ENCODE measurements around the gene TPSD1.
"Not testable (repeated sequence)": the region's sequence is repeated elsewhere in the genome, so short reads cannot be mapped to it uniquely, and the experiment has no call there.

TPSD1 gene

DNA sequence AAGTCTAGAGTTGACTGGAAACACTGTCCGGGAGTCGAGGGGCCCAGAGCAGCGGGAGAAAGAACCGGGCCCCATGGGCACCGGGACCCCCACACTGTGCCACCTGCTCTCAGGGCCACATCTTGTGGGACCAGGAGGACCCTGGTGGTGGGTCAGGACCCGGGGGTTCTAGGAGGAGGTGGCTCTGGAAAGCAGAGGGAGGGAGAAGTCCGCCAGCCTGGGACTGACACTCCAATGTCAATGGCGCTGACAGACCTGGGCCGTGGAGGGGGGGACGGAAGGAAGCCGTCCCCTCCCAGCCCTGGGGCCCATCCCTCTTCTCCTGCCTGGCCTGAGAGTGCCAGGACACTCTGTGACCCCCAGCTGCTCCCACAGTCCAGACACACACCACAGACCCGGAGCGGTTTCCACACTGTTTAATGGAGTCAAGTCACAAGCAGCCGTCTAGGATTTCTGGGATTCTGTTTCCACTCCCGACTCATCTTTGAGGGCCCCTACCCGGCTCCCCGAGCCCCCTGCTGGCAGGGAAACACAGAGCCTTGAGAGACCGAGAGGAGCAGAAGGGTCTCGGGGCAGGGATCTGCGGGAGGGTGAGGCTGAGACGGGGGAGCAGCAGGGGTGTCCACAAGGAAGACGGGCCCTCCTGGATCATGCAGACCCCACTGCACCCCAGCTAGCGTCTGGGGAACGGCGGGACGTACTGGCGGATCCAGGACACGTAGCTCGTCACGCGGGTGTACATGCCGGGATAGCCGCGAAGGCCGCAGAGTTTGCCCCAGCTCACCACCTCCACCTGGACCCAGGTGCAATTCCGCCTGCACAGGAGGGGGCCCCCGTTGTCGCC is 30.0 kb downstream of the TPSD1 start:
- Histone ChIP-seq H3K4me1 (ENCODE audit: control insufficient read depth, insufficient read depth, low read length) (peaks cover 15% of the 10 kb centered on the region; the same call in 1 of the 2 replicates), H3K9ac (ENCODE audit: low read depth, low read length) (no peak overlapping the region), H3K4me3 (ENCODE audit: low read depth, low read length) (no peak overlapping the region), H3K9me3 (ENCODE audit: control insufficient read depth, insufficient read depth, low read length) (no peaks in the 10 kb centered on the region), H3K36me3 (ENCODE audit: control insufficient read depth, insufficient read depth, low read length) (no peaks in the 10 kb centered on the region), H3K27ac (ENCODE audit: low read depth, low read length) (no peak overlapping the region), H3K27me3 (ENCODE audit: control insufficient read depth, insufficient read depth, low read length) (peaks cover 32% of the 10 kb centered on the region)

- H3K27ac ChIP-seq (ENCODE audit: low read depth, low read length) = no peak overlapping the region
- no peak overlapping the region for H3K4me3 ChIP-seq (ENCODE audit: low read depth, low read length)
- H3K4me1 ChIP-seq (ENCODE audit: control insufficient read depth, insufficient read depth, low read length) = peaks cover 15% of the 10 kb centered on the region; the same call in 1 of the 2 replicates
- no peak overlapping the region for H3K9ac ChIP-seq (ENCODE audit: low read depth, low read length)
- no peaks in the 10 kb centered on the region for H3K9me3 ChIP-seq (ENCODE audit: control insufficient read depth, insufficient read depth, low read length)
- peaks cover 39% of the 10 kb centered on the region for H3K27me3 ChIP-seq (ENCODE audit: control insufficient read depth, insufficient read depth, low read length)
- H3K36me3 ChIP-seq (ENCODE audit: control insufficient read depth, insufficient read depth, low read length) = no peaks in the 10 kb centered on the region
These were observed 30.7 kb downstream of the TPSD1 start for GRCh38 chr16:1286513-1287094.

GRCh38 chr16:1287982-1288670 is 32.3 kb downstream of the TPSD1 start:
- Histone ChIP-seq H3K9me3 (ENCODE audit: control insufficient read depth, insufficient read depth, low read length) (no peaks in the 10 kb centered on the region), H3K36me3 (ENCODE audit: control insufficient read depth, insufficient read depth, low read length) (no peaks in the 10 kb centered on the region), H3K27me3 (ENCODE audit: control insufficient read depth, insufficient read depth, low read length) (peaks cover 46% of the 10 kb centered on the region), H3K27ac (ENCODE audit: low read depth, low read length) (no peak overlapping the region), H3K4me1 (ENCODE audit: control insufficient read depth, insufficient read depth, low read length) (peaks cover 15% of the 10 kb centered on the region; the same call in 1 of the 2 replicates), H3K4me3 (ENCODE audit: low read depth, low read length) (no peak overlapping the region), H3K9ac (ENCODE audit: low read depth, low read length) (no peak overlapping the region)

DNA sequence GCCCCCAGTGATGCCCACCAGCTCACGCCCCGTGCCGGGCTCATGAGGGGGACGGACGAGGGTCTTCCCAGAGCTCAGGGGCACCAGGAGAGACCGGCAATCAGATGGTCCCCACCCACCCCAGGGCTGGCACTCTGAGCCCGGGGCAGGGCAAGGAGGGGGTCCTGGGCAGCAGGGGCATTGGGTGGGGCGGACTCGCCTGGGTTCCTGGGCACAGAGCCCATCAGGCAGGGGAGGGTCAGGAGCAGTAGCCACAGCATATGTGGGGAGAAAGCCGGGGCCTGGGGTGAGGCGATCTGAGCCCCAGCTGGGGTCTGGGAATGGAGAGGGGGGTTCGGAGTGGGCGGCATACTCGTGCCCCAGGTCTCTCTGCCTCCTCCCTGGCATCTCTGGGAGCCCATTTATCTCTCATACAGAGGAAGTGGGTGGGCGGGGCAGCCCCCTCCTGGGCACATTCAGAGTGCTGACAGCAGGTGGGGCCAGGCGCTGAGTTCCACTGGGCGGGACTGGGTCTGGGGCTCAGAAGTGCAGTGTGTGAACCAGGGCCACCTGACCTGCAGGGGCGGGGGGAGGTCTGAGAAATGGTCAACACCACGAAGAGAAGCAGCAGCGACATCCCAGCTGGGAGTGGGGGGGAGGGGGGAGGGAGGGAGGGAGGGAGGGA is 33.1 kb downstream of the TPSD1 start:
- H3K36me3 ChIP-seq (ENCODE audit: control insufficient read depth, insufficient read depth, low read length) = no peaks in the 10 kb centered on the region
- H3K27me3 ChIP-seq (ENCODE audit: control insufficient read depth, insufficient read depth, low read length) = peaks cover 46% of the 10 kb centered on the region
- no peak overlapping the region for H3K9ac ChIP-seq (ENCODE audit: low read depth, low read length)
- peaks cover 9% of the 10 kb centered on the region; the same call in 1 of the 2 replicates for H3K4me1 ChIP-seq (ENCODE audit: control insufficient read depth, insufficient read depth, low read length)
- no peak overlapping the region; the same call in 1 of the 2 replicates for H3K4me3 ChIP-seq (ENCODE audit: low read depth, low read length)
- no peak overlapping the region for H3K27ac ChIP-seq (ENCODE audit: low read depth, low read length)
- no peaks in the 10 kb centered on the region for H3K9me3 ChIP-seq (ENCODE audit: control insufficient read depth, insufficient read depth, low read length)

DNA sequence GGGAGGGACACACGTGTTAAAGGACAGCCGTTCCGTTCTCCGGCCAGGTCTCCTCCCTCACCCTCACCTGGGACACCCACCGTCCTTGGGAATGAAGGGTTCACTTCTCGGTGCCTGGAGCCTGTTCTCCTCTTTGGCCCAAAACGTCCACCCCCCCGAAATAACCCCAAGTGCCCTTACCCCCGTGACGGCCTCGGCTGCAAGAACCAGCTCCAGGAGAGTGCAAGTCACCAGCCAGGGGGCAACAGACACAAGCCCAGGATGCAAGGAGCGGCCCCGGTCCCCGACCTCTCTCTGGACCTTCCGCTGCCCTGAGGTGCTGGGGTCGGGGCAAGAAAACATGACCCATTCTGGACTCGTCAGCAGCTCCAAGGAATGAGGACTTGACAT is 33.6 kb downstream of the TPSD1 start:
- no peaks in the 10 kb centered on the region for H3K9me3 ChIP-seq (ENCODE audit: control insufficient read depth, insufficient read depth, low read length)
- H3K27ac ChIP-seq (ENCODE audit: low read depth, low read length) = no peak overlapping the region
- no peak overlapping the region for H3K9ac ChIP-seq (ENCODE audit: low read depth, low read length)
- H3K4me3 ChIP-seq (ENCODE audit: low read depth, low read length) = peak overlapping the region; percentile 55; the same call in 1 of the 2 replicates
- H3K36me3 ChIP-seq (ENCODE audit: control insufficient read depth, insufficient read depth, low read length) = no peaks in the 10 kb centered on the region
- H3K27me3 ChIP-seq (ENCODE audit: control insufficient read depth, insufficient read depth, low read length) = peaks cover 46% of the 10 kb centered on the region
- H3K4me1 ChIP-seq (ENCODE audit: control insufficient read depth, insufficient read depth, low read length) = peaks cover 9% of the 10 kb centered on the region; the same call in 1 of the 2 replicates

- no peaks in the 10 kb centered on the region for H3K36me3 ChIP-seq (ENCODE audit: control insufficient read depth, insufficient read depth, low read length)
- H3K27me3 ChIP-seq (ENCODE audit: control insufficient read depth, insufficient read depth, low read length) = peaks cover 46% of the 10 kb centered on the region
- H3K4me3 ChIP-seq (ENCODE audit: low read depth, low read length) = peak overlapping the region; percentile 55; the same call in 1 of the 2 replicates
- H3K9me3 ChIP-seq (ENCODE audit: control insufficient read depth, insufficient read depth, low read length) = no peaks in the 10 kb centered on the region
- peaks cover 9% of the 10 kb centered on the region; the same call in 1 of the 2 replicates for H3K4me1 ChIP-seq (ENCODE audit: control insufficient read depth, insufficient read depth, low read length)
- no peak overlapping the region for H3K9ac ChIP-seq (ENCODE audit: low read depth, low read length)
- H3K27ac ChIP-seq (ENCODE audit: low read depth, low read length) = no peak overlapping the region
These were observed 34.2 kb downstream of the TPSD1 start for GRCh38 chr16:1290063-1290501.

DNA sequence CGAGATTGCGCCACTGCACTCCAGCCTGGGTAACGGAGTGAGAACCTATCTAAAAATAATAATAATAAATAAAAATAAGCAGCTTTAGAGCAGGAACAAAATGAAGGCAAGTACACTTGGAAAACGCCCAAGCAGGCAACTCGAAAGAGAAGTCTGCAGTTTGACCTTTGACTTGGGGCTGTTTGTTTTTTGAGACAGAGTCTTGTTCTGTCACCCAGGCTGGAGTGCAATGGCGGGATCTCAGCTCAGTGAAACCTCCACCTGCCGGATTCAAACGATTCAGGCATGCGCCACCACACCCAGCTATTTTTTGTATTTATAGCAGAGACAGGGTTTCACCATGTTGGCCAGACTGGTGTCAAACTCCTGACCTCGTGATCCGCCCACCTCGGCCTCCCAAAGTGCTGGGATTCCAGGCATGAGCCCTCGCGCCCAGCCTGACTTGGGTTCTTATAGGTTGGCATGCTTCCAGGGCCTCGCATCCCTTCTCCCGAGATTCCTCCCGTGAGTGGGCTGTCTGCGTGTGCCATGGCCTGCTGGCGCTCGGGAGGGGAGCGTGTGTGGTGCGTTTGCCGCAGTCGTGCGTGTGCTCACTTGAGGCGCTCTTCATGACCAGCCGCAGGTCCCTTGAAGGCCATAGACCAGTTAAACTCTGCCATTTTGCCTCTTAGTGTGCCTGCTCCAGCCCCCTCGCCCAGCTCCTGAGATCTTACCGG is 35.1 kb downstream of the TPSD1 start:
- peaks cover 46% of the 10 kb centered on the region for H3K27me3 ChIP-seq (ENCODE audit: control insufficient read depth, insufficient read depth, low read length)
- peaks cover 15% of the 10 kb centered on the region for H3K4me1 ChIP-seq (ENCODE audit: control insufficient read depth, insufficient read depth, low read length)
- no peak overlapping the region for H3K4me3 ChIP-seq (ENCODE audit: low read depth, low read length)

DNA sequence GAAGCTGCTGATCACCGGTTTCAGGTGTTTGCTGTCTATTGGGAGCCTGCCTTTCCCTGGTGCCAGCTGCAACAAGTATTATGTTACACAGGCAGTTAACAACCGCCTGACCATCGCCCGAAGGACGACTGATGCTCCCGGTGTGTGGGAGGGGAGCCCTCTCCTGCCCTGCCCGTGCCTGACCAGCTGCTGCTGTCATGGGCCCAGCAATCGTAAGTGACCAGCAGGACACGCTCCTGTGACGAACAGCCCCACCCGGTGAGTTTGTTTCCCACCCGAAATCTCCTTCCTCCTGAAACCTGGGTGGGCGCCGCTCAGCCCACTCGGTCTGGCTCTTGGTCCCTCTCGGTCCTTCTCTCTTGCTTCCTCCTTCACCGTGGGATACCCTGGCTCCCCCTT is 35.7 kb downstream of the TPSD1 start:
- H3K4me3 ChIP-seq (ENCODE audit: low read depth, low read length) = no peak overlapping the region
- H3K9ac ChIP-seq (ENCODE audit: low read depth, low read length) = no peak overlapping the region
- H3K36me3 ChIP-seq (ENCODE audit: control insufficient read depth, insufficient read depth, low read length) = no peaks in the 10 kb centered on the region
- no peaks in the 10 kb centered on the region for H3K9me3 ChIP-seq (ENCODE audit: control insufficient read depth, insufficient read depth, low read length)
- H3K27me3 ChIP-seq (ENCODE audit: control insufficient read depth, insufficient read depth, low read length) = peaks cover 46% of the 10 kb centered on the region
- no peak overlapping the region for H3K27ac ChIP-seq (ENCODE audit: low read depth, low read length)
- H3K4me1 ChIP-seq (ENCODE audit: control insufficient read depth, insufficient read depth, low read length) = peaks cover 15% of the 10 kb centered on the region

More for the DNA sequence above, 35.1 kb downstream of the TPSD1 start:
- H3K27ac ChIP-seq (ENCODE audit: low read depth, low read length) = no peak overlapping the region
- H3K9me3 ChIP-seq (ENCODE audit: control insufficient read depth, insufficient read depth, low read length) = no peaks in the 10 kb centered on the region
- no peaks in the 10 kb centered on the region for H3K36me3 ChIP-seq (ENCODE audit: control insufficient read depth, insufficient read depth, low read length)
- no peak overlapping the region for H3K9ac ChIP-seq (ENCODE audit: low read depth, low read length)

DNA sequence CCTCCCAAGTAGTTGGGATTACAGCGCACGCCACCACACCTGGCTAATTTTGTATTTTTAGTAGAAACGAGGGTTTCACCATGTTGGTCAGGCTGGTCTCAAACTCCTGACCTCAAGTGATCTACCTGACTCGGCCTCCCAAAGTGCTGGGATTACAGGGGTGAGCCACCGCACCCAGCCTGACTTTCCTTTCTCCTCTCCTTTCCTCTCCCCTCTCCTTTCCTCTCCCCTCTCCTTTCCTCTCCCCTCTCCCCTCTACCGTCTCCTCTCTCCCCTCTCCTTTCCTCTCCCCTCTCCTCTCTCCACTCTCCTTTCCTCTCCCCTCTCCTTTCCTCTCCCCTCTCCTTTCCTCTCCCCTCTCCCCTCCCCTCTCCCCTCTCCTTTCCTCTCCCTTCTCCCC is 36.3 kb downstream of the TPSD1 start:
- H3K36me3 ChIP-seq (ENCODE audit: control insufficient read depth, insufficient read depth, low read length); H3K4me3 ChIP-seq (ENCODE audit: low read depth, low read length); H3K27ac ChIP-seq (ENCODE audit: low read depth, low read length); H3K9me3 ChIP-seq (ENCODE audit: control insufficient read depth, insufficient read depth, low read length); H3K9ac ChIP-seq (ENCODE audit: low read depth, low read length): not testable (repeated sequence)
- H3K4me1 ChIP-seq (ENCODE audit: control insufficient read depth, insufficient read depth, low read length) = peaks cover 17% of the 10 kb centered on the region
- H3K27me3 ChIP-seq (ENCODE audit: control insufficient read depth, insufficient read depth, low read length) = peaks cover 46% of the 10 kb centered on the region

GRCh38 chr16:1292808-1293207 is 36.9 kb downstream of the TPSD1 start:
- H3K4me1 ChIP-seq (ENCODE audit: control insufficient read depth, insufficient read depth, low read length) = peaks cover 17% of the 10 kb centered on the region
- peaks cover 42% of the 10 kb centered on the region for H3K27me3 ChIP-seq (ENCODE audit: control insufficient read depth, insufficient read depth, low read length)
- not testable (repeated sequence) for H3K4me3 ChIP-seq (ENCODE audit: low read depth, low read length); H3K9me3 ChIP-seq (ENCODE audit: control insufficient read depth, insufficient read depth, low read length); H3K9ac ChIP-seq (ENCODE audit: low read depth, low read length); H3K27ac ChIP-seq (ENCODE audit: low read depth, low read length); H3K36me3 ChIP-seq (ENCODE audit: control insufficient read depth, insufficient read depth, low read length)
